NCI-H1105 treated with DMSO at 0.1 percent for 48 hours (cell line): ENCODE data around the gene GRAMD2B.
"Not testable (repeated sequence)": the region's sequence is repeated elsewhere in the genome, so short reads cannot be mapped to it uniquely, and the experiment has no call there.

ENCODE experiments used
- DNase-seq: peaks from one replicate; lab custom pipeline; 2025; lab: John Stamatoyannopoulos, UW

GRAMD2B gene, protein sequence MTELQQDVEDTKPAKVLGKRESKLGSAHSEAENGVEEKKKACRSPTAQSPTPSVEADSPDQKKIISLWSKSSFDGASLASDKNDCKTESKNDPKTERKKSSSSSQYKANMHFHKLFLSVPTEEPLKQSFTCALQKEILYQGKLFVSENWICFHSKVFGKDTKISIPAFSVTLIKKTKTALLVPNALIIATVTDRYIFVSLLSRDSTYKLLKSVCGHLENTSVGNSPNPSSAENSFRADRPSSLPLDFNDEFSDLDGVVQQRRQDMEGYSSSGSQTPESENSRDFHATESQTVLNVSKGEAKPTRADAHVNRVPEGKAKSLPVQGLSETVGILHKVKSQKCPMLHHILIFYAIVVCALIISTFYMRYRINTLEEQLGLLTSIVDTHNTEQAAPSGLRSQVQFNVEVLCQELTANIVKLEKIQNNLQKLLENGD

DNA sequence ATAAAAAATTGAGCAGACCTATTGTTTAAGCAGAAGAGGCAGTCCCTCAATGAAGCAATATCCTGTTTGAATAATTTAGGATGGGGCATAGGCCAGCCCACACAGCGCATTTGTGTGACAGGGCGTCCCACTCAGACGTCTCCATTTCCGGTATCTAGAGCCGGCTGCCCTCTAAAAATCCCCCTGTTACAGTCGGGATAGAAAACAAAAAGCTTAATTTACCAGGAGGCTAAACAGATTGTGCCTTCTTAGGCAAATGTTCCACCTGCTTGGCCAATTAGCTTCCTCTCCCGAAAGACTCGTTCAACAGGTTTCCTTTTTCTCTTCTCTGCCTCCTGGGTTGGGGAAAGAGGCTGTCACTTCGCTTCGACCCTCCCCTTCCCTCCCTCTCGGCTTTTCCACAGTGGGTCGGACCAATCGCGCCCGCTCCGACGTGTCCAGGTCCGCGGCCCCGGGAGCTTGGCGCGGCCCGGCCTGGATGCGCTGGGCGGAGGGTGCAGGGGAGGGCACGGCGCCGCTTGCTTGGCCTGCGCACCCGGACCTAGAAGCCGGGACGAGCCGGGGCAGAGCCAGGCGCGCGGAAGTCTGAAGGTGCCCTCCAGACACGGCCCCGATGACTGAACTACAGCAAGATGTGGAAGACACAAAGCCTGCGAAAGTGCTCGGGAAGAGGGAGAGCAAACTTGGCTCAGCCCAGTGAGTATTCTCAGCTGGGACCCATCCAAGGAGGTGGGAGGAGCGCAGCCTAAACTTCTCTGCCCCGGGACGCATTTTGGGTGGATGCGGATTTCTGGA, at the start of gene GRAMD2B:
GRAMD2B (plus strand) TSS at position 416 of the 795 bp plus-strand sequence; CDS start at position 614, 198 bp downstream.
- DNase-seq, result peak; percentile 69

GRCh38 chr5:126374109-126374416, 49.1 kb upstream of the GRAMD2B start:
- DNase-seq, result no peak

DNA sequence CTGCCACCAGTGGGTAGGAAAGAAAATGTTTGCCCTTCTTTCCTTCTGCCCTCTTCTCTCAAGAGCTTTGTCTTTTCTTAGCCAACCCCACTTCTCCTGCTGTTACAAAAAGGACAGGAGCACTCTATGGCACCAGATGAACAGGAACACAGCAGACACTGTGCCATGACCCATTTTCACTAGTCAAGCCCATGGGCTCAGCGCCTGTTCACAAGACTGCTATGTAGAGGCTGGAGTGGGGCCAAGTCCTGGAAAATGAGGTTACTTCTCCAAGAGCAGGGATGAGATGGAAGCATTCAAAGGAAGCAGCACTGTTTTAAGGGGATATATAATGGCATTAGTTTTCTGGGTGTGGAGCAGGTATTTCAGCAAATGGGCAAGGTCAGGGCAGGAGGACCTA, 46.8 kb upstream of the GRAMD2B start:
- DNase-seq, result no peak

DNA sequence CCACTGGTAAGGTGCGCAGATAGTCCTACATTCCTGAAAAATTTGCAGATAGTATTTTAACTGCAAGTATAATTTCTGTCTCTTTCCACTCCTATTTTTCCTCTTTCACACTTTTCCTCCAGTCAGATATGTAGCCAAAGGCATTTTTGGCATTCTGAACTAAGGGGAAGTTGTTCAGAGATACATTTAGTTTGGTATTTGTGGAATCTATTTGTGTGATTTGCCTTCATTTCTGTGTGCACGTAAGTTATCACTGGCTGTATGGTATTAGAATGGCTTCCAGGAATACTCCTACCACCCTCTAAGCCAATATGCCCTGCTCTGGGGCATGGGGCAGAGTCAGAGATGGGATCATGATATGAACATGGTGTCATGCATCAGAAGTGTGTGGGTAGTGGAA, 45.8 kb upstream of the GRAMD2B start:
- no peak for DNase-seq

- not testable (repeated sequence) for DNase-seq
Observed at GRCh38 chr5:126380316-126380715, 42.9 kb upstream of the GRAMD2B start.

DNA sequence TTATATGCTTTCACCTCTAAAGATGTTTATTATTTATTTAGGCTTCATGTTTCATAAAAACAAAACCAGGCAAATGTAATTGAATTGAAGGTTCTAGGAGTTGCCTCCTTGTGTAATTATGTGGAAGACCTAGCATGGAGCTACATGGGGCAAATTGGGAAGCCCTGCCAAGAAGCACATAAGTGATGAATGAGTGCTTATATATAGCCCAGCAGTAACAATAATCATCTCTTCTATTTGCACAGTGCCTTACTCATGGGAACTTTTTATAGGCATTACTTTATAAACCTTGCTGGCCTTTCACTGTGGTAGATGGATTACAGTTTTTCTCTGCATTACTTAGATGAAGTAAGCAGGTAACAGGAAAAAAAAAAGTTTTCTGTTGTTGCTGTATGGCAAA, 40.0 kb upstream of the GRAMD2B start:
- no peak for DNase-seq

DNA sequence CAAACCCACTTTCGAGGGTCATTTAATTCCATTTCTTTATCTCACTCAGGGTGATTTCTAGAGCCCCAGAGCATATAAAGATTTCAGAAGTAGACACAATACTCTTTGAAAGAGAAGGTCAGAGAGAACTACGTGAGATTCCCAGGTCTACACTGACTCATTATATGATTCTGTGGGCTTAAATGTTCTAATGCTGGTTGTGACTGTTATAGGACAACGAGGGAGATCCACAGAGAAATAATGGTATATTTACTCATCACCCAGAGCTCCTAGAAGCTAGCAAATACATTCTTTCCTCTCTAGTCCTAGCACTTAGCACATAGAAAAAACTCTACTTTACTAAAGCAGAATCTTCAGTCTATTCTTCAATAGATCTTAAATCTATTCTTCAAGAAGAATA, 39.4 kb upstream of the GRAMD2B start:
- no peak for DNase-seq

- DNase-seq, result no peak
Observed at GRCh38 chr5:126384985-126385384, 38.2 kb upstream of the GRAMD2B start.

- no peak for DNase-seq
Observed at GRCh38 chr5:126385524-126386502, 37.4 kb upstream of the GRAMD2B start.

DNA sequence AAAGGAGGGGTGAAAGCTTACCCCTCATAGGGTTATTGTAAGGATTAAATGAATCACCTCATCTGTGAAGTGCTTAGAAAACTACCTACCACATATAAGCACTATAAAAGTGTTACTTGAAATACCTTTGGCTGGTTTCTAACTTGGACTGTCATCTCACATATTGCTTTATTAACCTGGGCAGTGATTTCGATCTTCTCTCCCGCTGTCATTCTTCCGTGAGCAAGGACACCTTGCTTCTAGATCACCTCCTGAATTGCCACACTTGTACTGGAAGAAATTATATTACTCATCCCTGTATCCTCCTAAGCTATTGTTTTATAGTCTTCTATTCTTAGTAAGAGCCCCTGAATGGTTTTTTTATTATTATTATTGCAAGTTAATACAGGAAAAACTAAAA, 34.0 kb upstream of the GRAMD2B start:
- no peak for DNase-seq

DNA sequence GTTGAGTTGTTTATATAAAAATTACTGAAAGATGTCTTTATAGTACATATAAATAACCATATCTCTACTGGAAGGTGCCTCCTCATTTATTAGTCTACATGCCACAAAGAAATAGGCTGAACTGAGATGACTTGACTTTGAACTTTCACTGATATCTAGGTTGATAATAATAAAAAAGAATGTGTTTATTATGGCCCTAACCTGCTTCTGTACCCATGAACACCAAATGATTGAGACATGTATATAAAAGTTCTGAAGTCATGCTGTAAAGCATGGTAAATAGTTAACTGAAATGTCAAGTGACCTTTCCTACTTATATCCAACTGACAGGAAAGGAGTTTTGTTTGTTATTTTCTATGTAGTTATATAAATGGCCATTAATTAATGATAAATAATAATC, 33.2 kb upstream of the GRAMD2B start:
- DNase-seq, result no peak

DNA sequence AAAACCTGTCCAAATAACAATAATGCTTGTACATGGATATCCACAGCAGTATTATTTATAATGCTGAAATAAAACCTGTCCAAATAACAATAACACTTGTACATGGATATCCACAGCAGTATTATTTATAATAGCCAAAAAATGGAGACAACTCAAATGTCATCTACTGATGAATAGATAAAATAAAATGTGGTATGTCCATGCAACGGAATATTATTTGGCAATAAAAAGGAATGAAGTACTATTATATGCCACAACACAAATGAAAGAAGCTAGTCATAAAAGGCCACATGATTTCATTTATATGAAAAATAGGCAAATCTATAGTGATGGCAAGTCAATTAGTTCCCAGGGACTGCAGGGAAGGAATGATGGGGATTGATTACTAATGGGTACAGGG, 31.8 kb upstream of the GRAMD2B start:
- DNase-seq, result no peak

GRCh38 chr5:126394211-126394788, 28.9 kb upstream of the GRAMD2B start:
- no peak for DNase-seq

- no peak for DNase-seq
Observed at GRCh38 chr5:126395198-126395597, 28.0 kb upstream of the GRAMD2B start.

GRCh38 chr5:126395605-126396004, 27.6 kb upstream of the GRAMD2B start:
- DNase-seq, result no peak

DNA sequence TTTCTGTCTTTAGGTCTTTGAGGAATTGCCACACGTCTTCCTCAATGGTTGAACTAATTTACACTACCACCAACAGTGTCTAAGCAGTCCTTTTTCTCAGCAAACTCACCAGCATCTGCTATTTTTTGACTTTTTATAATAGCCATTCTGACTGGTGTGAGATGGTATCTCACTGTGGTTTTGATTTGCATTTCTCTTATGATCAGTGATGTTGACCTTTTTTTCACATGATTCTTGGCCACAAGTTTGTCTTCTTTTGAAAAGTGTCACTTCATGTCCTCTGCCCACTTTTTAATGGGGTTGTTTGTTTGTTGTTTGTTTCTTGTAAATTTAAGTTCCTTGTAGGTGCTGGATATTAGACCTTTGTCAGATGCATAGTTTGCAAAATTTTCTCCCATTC, 26.5 kb upstream of the GRAMD2B start:
- not testable (repeated sequence) for DNase-seq

DNA sequence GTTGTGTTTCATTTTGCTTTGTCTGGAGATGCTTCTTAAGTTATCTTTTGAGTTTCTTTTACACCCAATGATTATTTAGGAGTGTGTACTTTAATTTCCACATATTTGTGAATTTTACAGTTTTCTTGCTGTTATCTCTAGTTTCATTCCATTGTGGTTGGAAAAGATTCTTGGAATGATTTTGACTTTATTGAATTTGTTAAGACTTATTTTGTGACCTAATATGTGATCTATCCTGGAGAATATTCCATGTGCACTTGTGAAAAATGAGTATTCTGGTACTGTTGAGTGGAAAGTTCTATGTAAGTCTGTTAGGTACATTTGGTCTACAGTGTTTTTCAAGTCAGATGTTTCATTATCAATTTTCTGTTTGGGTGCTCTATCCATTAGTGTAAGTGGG, 24.4 kb upstream of the GRAMD2B start:
- no peak for DNase-seq

DNA sequence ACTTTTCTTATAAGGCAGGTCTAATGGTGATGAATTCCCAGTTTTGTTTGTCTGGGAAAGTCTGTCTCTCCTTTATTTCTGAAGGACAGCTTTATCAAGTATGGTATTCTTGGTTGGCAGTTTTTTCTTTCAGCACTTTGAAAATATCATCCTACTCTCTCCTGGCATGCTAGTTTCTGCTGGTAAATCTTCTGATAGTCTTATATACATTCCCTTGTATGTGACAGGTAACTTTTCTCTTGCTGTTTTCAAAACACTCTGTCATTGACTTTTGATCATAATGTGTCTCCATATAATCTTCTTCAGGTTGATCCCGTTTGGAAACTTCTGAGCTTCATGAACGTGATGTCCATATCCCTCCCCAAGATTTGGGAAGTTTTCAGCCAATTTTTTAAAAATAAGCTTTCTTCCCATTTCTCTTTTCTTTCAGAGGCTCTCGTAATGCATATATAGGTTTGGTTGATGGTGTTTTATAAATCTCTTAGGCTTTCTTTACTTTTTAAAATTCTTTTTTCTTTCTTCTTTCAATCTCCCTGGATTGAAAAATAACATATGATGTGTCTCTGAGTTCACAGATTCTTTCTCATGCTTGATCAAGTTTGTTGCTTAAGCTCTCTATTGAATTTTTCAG, 22.5 kb upstream of the GRAMD2B start:
- DNase-seq, result no peak

GRCh38 chr5:126402621-126403555, 20.3 kb upstream of the GRAMD2B start:
- DNase-seq, result no peak

GRCh38 chr5:126403876-126404275, 19.3 kb upstream of the GRAMD2B start:
- no peak for DNase-seq
